Keratinocyte (primary cell): ENCODE measurements around the gene ANAPC2. TPM values are rescaled to one million over a fixed set of nuclear protein-coding genes. Genes with fewer than 3 reads are reported as not detected.
A peak's percentile ranks its signal among the peaks of the same experiment; 100 is the strongest.

Source experiments
- DNase-seq: peaks from one replicate; pipeline ENCODE4 v3.0.0-alpha.2; 2011; ENCODE audit warnings: low read depth, missing footprints, low spot score
- FAIRE-seq: peaks from 2 replicates; lab custom pipeline; 2011; peaks lifted over from hg19 to GRCh38; lab: Jason Lieb, UNC
- H2AFZ ChIP-seq: 2 replicates; pipeline ENCODE4 v1.6.0; 2012; ENCODE audit warnings: low read length, control low read depth, inconsistent platforms; ENCODE audit not compliant: control insufficient read depth
- H3K27ac ChIP-seq: 2 replicates; pipeline ENCODE4 v1.5.1; 2011; ENCODE audit warnings: low read length; ENCODE audit not compliant: control insufficient read depth, insufficient read depth
- H3K27me3 ChIP-seq: 3 replicates; pipeline ENCODE4 v1.6.0; 2011; ENCODE audit warnings: low read length; ENCODE audit not compliant: control insufficient read depth, insufficient read depth; ENCODE audit errors: extremely low read depth
- H3K36me3 ChIP-seq, 2 experiments: 2 replicates in 1 of 2; 3 replicates in 1 of 2; pipeline ENCODE4 v1.5.1; 2011; ENCODE audit warnings: low read length in 2 of 2, mild to moderate bottlenecking in 1 of 2; ENCODE audit not compliant: control insufficient read depth in 2 of 2, insufficient read depth in 2 of 2; ENCODE audit errors: extremely low read depth in 1 of 2
- H3K4me1 ChIP-seq: 3 replicates; pipeline ENCODE4 v1.5.1; 2011; ENCODE audit warnings: low read length; ENCODE audit not compliant: control insufficient read depth, insufficient read depth; ENCODE audit errors: extremely low read depth
- H3K4me2 ChIP-seq: 3 replicates; pipeline ENCODE4 v1.6.0; 2011; ENCODE audit warnings: low read depth, low read length; ENCODE audit not compliant: control insufficient read depth, insufficient read depth; ENCODE audit errors: extremely low read depth
- H3K4me3 ChIP-seq, 3 experiments: fragments of 200-600 bp in 1 of 3; sonication (generic) in 1 of 3; 2 replicates in 2 of 3; 3 replicates in 1 of 3; pipeline ENCODE4 v1.5.1; 2011 to 2016; ENCODE audit warnings: low read length in 3 of 3, mild to moderate bottlenecking in 3 of 3, control low read depth in 2 of 3, inconsistent platforms in 1 of 3, low read depth in 1 of 3, mixed read lengths in 1 of 3, mixed run types in 1 of 3, moderate library complexity in 1 of 3; ENCODE audit not compliant: control insufficient read depth in 2 of 3, insufficient read depth in 2 of 3; ENCODE audit errors: extremely low read depth in 1 of 3
- H3K79me2 ChIP-seq: 2 replicates; pipeline ENCODE4 v1.6.0; 2012; ENCODE audit warnings: low read length; ENCODE audit not compliant: control insufficient read depth, insufficient read depth
- H3K9ac ChIP-seq: 3 replicates; pipeline ENCODE4 v1.6.0; 2011; ENCODE audit warnings: low read length; ENCODE audit not compliant: control insufficient read depth, insufficient read depth; ENCODE audit errors: extremely low read depth
- H3K9me1 ChIP-seq: 3 replicates; pipeline ENCODE4 v1.6.0; 2011; ENCODE audit warnings: low read length; ENCODE audit not compliant: control insufficient read depth, insufficient read depth; ENCODE audit errors: extremely low read depth
- H3K9me3 ChIP-seq: 2 replicates; pipeline ENCODE4 v1.5.1; 2012; ENCODE audit warnings: low read depth, low read length; ENCODE audit not compliant: control insufficient read depth
- H4K20me1 ChIP-seq: 3 replicates; pipeline ENCODE4 v1.6.0; 2011; ENCODE audit warnings: low read length; ENCODE audit not compliant: control insufficient read depth, insufficient read depth; ENCODE audit errors: extremely low read depth
- CTCF ChIP-seq, 3 experiments: IDR thresholded peaks in 1 of 3; conservative IDR thresholded peaks in 1 of 3; optimal IDR thresholded peaks in 1 of 3; 2 replicates in 2 of 3; 3 replicates in 1 of 3; pipeline versions ENCODE3 to v1.5.1; 2011; ENCODE audit warnings: low read length in 3 of 3, mild to moderate bottlenecking in 3 of 3, moderate library complexity in 2 of 3, control low read depth in 1 of 3, inconsistent platforms in 1 of 3; ENCODE audit not compliant: insufficient read depth in 2 of 3; ENCODE audit errors: extremely low read depth in 1 of 3
- EZH2 ChIP-seq: IDR thresholded peaks from one replicate; pipeline ENCODE4 v1.6.1; 2012; ENCODE audit warnings: inconsistent platforms, mild to moderate bottlenecking, low read length, moderate library complexity
- dilution Hi-C: fragments of 300-500 bp; cut with MboI; formaldehyde crosslinking; loops from one replicate; pipeline ENCODE4 v1.7.0; 2020; ENCODE audit warnings: low sequenced_read_pairs; ENCODE audit not compliant: extremely low pct_ligation_motif_present
- polyA plus RNA-seq, 5 experiments: library from polyadenylated mRNA; depleted of rRNA in 3 of 5; stranded (reverse) in 3 of 5; stranded (forward) in 1 of 5; unstranded in 1 of 5; fragments of >200 nt; gene quantifications; 1 replicate in 1 of 5; 2 replicates in 3 of 5; 3 replicates in 1 of 5; pipeline versions ENCODE4 v1.2.1 to v1.2.3, GENCODE V29; 2011 to 2012; ENCODE audit warnings: missing spikeins in 2 of 5, low read depth in 1 of 5, low replicate concordance in 1 of 5

Gene ANAPC2
- polyA plus RNA-seq, 1 donor (not counting 4 experiments of a cell fraction or from before 2014, with no cell fraction given) = 11.9 TPM

- Histone ChIP-seq H3K36me3 (no peaks in the 10 kb centered on the region), H4K20me1 (peaks cover 4% of the 10 kb centered on the region), H3K4me1 (no peaks in the 10 kb centered on the region), H3K4me2 (peak overlapping the region; percentile 41), H3K9me3 (no peaks in the 10 kb centered on the region), H3K9ac (no peak overlapping the region), H3K27me3 (peaks cover 94% of the 10 kb centered on the region), H3K9me1 (no peaks in the 10 kb centered on the region), H3K79me2 (no peaks in the 10 kb centered on the region), H3K4me3 (peak overlapping the region in 1 of 3 experiments; percentile 5), H3K27ac (no peak overlapping the region), H2AFZ (no peak overlapping the region)
- DNase-seq (no peak), FAIRE-seq (no peak)
- dilution Hi-C loops = no loop called here
- TF ChIP-seq CTCF (optimal IDR thresholded peaks at IDR 0.05 in 1 of 3, IDR thresholded peaks at IDR 0.05 in 1 of 3, conservative IDR thresholded peaks at IDR 0.05 in 1 of 3; ENCODE audit: extremely low read depth in 1 of 3, insufficient read depth in 2 of 3, low read length in 3 of 3) = no peak
- peak; percentile 59 for TF ChIP-seq EZH2
Measured at GRCh38 chr9:137168573-137168903, 19.8 kb downstream of the ANAPC2 start.

GRCh38 chr9:137167747-137168572, 20.4 kb downstream of the ANAPC2 start:
- no peak overlapping the region for H3K9ac ChIP-seq
- no peak overlapping the region for H3K4me2 ChIP-seq
- H3K36me3 ChIP-seq = no peaks in the 10 kb centered on the region
- TF ChIP-seq EZH2 (no peak), CTCF (optimal IDR thresholded peaks at IDR 0.05 in 1 of 3, IDR thresholded peaks at IDR 0.05 in 1 of 3, conservative IDR thresholded peaks at IDR 0.05 in 1 of 3; ENCODE audit: extremely low read depth in 1 of 3, insufficient read depth in 2 of 3, low read length in 3 of 3) (no peak)
- peaks cover 4% of the 10 kb centered on the region for H4K20me1 ChIP-seq
- no peak overlapping the region for H3K4me3 ChIP-seq
- FAIRE-seq (no peak), DNase-seq (no peak)
- H2AFZ ChIP-seq = no peak overlapping the region
- H3K27ac ChIP-seq = no peak overlapping the region
- dilution Hi-C loops = no loop called here
- H3K4me1 ChIP-seq = no peaks in the 10 kb centered on the region
- H3K27me3 ChIP-seq = peaks cover 88% of the 10 kb centered on the region
- no peaks in the 10 kb centered on the region for H3K9me1 ChIP-seq
- H3K9me3 ChIP-seq = no peaks in the 10 kb centered on the region
- H3K79me2 ChIP-seq = no peaks in the 10 kb centered on the region
